Chondrocyte (in vitro differentiated cells): ENCODE results near the gene MSRB1. TPM values are rescaled to one million over a fixed set of nuclear protein-coding genes. Genes with fewer than 3 reads are reported as not detected.

Experiments used
- DNase-seq: peaks from one replicate; pipeline ENCODE4 v3.0.0; 2021; ENCODE audit warnings: mixed read lengths, low spot score
- H3K27ac Mint-ChIP-seq: one replicate; pipeline ENCODE4 v1.8.0; 2021; ENCODE audit warnings: mild to moderate bottlenecking, moderate library complexity, mixed read lengths; ENCODE audit not compliant: unreplicated experiment
- H3K27me3 Mint-ChIP-seq: 2 replicates; pipeline ENCODE4 v1.8.0; 2021; ENCODE audit warnings: low read depth, mixed read lengths
- H3K36me3 Mint-ChIP-seq: 2 replicates; pipeline ENCODE4 v1.8.0; 2021; ENCODE audit warnings: low read depth, mixed read lengths
- H3K4me1 Mint-ChIP-seq: 2 replicates; pipeline ENCODE4 v1.8.0; 2021; ENCODE audit warnings: low read depth, mild to moderate bottlenecking, mixed read lengths
- H3K4me3 Mint-ChIP-seq: one replicate; pipeline ENCODE4 v1.8.0; 2021; ENCODE audit warnings: mild to moderate bottlenecking, moderate library complexity, mixed read lengths; ENCODE audit not compliant: unreplicated experiment
- H3K9me3 Mint-ChIP-seq: 2 replicates; pipeline ENCODE4 v1.8.0; 2021; ENCODE audit warnings: low read depth, mixed read lengths
- total RNA-seq: library from RNA; stranded (reverse); gene quantifications from 3 replicates; pipeline ENCODE4 v1.2.1, GENCODE V29; 2021
- TF ChIP-seq, protein P1 (sequence below): fragments of 200-600 bp; sonication (generic); IDR thresholded peaks from 2 replicates; pipeline ENCODE4 v1.5.0; 2021; ENCODE audit warnings: antibody characterized with exemption, mild to moderate bottlenecking, moderate library complexity

MSRB1 gene
- total RNA-seq, 1 donor from 2014 or later = 19.1 TPM

GRCh38 chr16:1973461-1974156 is 30.6 kb upstream of the MSRB1 start:
- DNase-seq = peak; percentile 85
- Mint-ChIP-seq H3K4me1 (peaks cover 24% of the 10 kb centered on the region), H3K4me3 (peak overlapping the region; percentile 96), H3K27ac (peak overlapping the region; percentile 61), H3K9me3 (no peaks in the 10 kb centered on the region), H3K36me3 (peaks cover 14% of the 10 kb centered on the region), H3K27me3 (no peaks in the 10 kb centered on the region)
- TF ChIP-seq, protein P1, sequence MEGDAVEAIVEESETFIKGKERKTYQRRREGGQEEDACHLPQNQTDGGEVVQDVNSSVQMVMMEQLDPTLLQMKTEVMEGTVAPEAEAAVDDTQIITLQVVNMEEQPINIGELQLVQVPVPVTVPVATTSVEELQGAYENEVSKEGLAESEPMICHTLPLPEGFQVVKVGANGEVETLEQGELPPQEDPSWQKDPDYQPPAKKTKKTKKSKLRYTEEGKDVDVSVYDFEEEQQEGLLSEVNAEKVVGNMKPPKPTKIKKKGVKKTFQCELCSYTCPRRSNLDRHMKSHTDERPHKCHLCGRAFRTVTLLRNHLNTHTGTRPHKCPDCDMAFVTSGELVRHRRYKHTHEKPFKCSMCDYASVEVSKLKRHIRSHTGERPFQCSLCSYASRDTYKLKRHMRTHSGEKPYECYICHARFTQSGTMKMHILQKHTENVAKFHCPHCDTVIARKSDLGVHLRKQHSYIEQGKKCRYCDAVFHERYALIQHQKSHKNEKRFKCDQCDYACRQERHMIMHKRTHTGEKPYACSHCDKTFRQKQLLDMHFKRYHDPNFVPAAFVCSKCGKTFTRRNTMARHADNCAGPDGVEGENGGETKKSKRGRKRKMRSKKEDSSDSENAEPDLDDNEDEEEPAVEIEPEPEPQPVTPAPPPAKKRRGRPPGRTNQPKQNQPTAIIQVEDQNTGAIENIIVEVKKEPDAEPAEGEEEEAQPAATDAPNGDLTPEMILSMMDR = no peak

GRCh38 chr16:1972490-1972877 is 29.5 kb upstream of the MSRB1 start:
- Mint-ChIP-seq H3K9me3 (no peaks in the 10 kb centered on the region), H3K4me3 (peak overlapping the region; percentile 96), H3K36me3 (peaks cover 11% of the 10 kb centered on the region), H3K27me3 (no peaks in the 10 kb centered on the region), H3K27ac (no peak overlapping the region), H3K4me1 (peaks cover 24% of the 10 kb centered on the region)
- TF ChIP-seq, protein P1 = no peak
- no peak for DNase-seq

DNA sequence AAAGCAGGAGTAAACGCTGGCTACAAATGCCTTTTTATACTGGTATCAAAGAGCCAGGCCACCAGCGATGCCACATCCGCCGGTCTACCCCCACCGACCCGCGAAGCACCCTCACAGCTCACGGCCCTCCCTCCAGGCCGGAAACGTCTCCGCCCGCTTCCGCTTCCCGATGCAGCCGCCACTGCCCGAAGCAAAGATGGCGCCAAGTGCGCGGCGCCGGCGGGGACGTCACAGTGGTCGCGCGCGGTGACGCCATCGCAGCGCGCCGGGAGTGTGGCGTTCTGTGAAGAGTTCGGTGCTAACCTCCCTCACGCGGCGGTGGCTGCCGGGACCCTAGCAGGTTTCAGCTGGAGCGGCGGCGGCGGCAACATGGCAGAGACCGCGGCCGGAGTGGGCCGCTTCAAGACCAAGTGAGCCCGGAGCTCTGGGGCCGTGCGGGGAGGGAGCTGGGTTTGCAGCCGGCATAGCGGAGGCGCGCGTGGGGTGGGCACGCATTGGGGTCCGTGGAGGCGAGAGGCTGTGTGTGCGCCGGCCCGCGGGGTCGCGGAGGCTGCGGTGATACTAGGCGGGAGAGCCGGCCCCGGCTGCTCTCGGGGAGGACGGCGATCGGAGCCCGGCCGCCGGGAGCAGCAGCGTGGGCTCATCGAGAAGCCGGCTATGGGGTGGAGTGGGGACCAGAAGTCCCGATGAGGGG is 28.9 kb upstream of the MSRB1 start, which contains the start of gene TBL3:
TSS of gene TBL3 (plus strand) at position 258 of the 694 bp plus-strand sequence. CDS start at position 370, 112 bp downstream.
- peak within 1 kb of the TSS; percentile 97 for H3K27ac Mint-ChIP-seq
- no peaks in the 10 kb centered on the region for H3K9me3 Mint-ChIP-seq
- no peaks in the 10 kb centered on the region for H3K27me3 Mint-ChIP-seq
- H3K36me3 Mint-ChIP-seq = peaks cover 10% of the 10 kb centered on the region
- peak within 1 kb of the TSS; percentile 96 for H3K4me3 Mint-ChIP-seq
- peaks cover 24% of the 10 kb centered on the region for H3K4me1 Mint-ChIP-seq
- DNase-seq = peak; percentile 97
- TF ChIP-seq, protein P1 = no peak

- H3K4me3 Mint-ChIP-seq = no peak overlapping the region
- H3K9me3 Mint-ChIP-seq = no peaks in the 10 kb centered on the region
- H3K36me3 Mint-ChIP-seq = peaks cover 7% of the 10 kb centered on the region
- TF ChIP-seq, protein P1 = no peak
- H3K4me1 Mint-ChIP-seq = peaks cover 38% of the 10 kb centered on the region
- peak; percentile 91 for DNase-seq
- no peaks in the 10 kb centered on the region for H3K27me3 Mint-ChIP-seq
- H3K27ac Mint-ChIP-seq = no peak overlapping the region
These were observed 25.4 kb upstream of the MSRB1 start for GRCh38 chr16:1968146-1968953.

DNA sequence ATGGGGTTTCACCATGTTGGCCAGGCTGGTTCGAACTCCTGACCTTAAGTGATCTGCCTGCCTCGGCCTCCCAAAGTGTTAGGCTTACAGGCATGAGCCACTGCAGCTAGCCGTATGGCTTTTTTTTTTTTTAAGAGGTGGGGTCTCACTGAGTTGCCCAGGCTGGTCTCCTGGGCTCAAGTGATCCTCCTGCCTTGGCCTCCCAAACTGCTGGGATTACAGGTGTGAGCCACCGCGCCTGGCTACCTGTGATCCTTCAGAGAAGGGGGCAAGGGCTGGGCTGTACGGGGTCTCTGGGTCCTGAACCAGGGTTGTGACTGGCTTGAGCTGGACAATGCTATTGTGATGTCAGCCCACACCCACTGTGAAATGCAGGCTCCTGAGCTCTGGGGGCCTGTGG is 23.5 kb upstream of the MSRB1 start, which contains the start of gene RNF151:
TSS of gene RNF151 (plus strand) at position 397 of the 400 bp plus-strand sequence. CDS start 26 bp downstream, outside the sequence.
- Mint-ChIP-seq H3K27me3 (no peaks in the 10 kb centered on the region), H3K36me3 (peaks cover 15% of the 10 kb centered on the region), H3K4me3 (peak within 1 kb of the TSS; percentile 87), H3K9me3 (no peaks in the 10 kb centered on the region), H3K4me1 (peaks cover 39% of the 10 kb centered on the region), H3K27ac (peak within 1 kb of the TSS; percentile 89)
- TF ChIP-seq, protein P1 = no peak
- no peak for DNase-seq
